WTC11 (cell line): ENCODE data around the gene PSG7. TPM values are rescaled to one million over a fixed set of nuclear protein-coding genes. Genes with fewer than 3 reads are reported as not detected.

Source experiments
- ATAC-seq: fragments of 200-7000 bp; cut with Tn5 transposase; 2 replicates; pipeline ENCODE4 v1.10.0; 2021; ENCODE audit warnings: mild to moderate bottlenecking, moderate library complexity
- CTCF ChIA-PET: fragments of 300-600 bp; sonication (Branson Sonifier 250); formaldehyde crosslinking; loops from one replicate; lab custom pipeline; 2021; ENCODE audit warnings: antibody characterized with exemption; lab: Charles Lee
- POLR2A ChIA-PET: fragments of 350-600 bp; sonication (Branson Sonifier 250); formaldehyde crosslinking; loops from one replicate; lab custom pipeline; 2021; ENCODE audit warnings: antibody characterized with exemption; lab: Charles Lee
- DNase-seq: peaks from one replicate; pipeline ENCODE4 v3.0.0; 2021; ENCODE audit warnings: low spot score
- H3K27ac Mint-ChIP-seq: 2 replicates; pipeline ENCODE4 v1.8.0; 2021; ENCODE audit warnings: mixed read lengths
- H3K27me3 Mint-ChIP-seq: 2 replicates; pipeline ENCODE4 v1.8.0; 2021; ENCODE audit warnings: low read depth, mild to moderate bottlenecking, moderate library complexity, mixed read lengths
- H3K36me3 Mint-ChIP-seq: 2 replicates; pipeline ENCODE4 v1.8.0; 2021; ENCODE audit warnings: mixed read lengths
- H3K4me1 Mint-ChIP-seq: 2 replicates; pipeline ENCODE4 v1.8.0; 2022; ENCODE audit warnings: mixed read lengths
- H3K4me3 Mint-ChIP-seq: 2 replicates; pipeline ENCODE4 v1.8.0; 2021; ENCODE audit warnings: mild to moderate bottlenecking, moderate library complexity, mixed read lengths
- H3K9me3 Mint-ChIP-seq: 2 replicates; pipeline ENCODE4 v1.8.0; 2021; ENCODE audit warnings: mixed read lengths
- MYBL2 ChIP-seq: sonication (generic); formaldehyde crosslinking; IDR thresholded peaks from 2 replicates; pipeline ENCODE4 v1.8.1; 2023; ENCODE audit warnings: mild to moderate bottlenecking, moderate library complexity, missing genetic modification reagents
- NFE2L1 ChIP-seq: sonication (generic); formaldehyde crosslinking; IDR thresholded peaks from 2 replicates; pipeline ENCODE4 v1.8.1; 2023; ENCODE audit warnings: missing genetic modification reagents
- SMAD3 ChIP-seq: sonication (generic); formaldehyde crosslinking; IDR thresholded peaks from 2 replicates; pipeline ENCODE4 v1.8.0; 2022; ENCODE audit warnings: missing genetic modification reagents, mild to moderate bottlenecking, borderline replicate concordance
- total RNA-seq: library from RNA; stranded (reverse); gene quantifications from 3 replicates; pipeline ENCODE4 v1.2.3, GENCODE V29; 2021
- TF ChIP-seq, protein P1 (sequence below): fragments of 250-450 bp; sonication (Bioruptor Pico); IDR thresholded peaks from 2 replicates; pipeline ENCODE4 v2.1.2; 2022; ENCODE audit warnings: mild to moderate bottlenecking, moderate library complexity
- TF ChIP-seq, protein P2 (sequence below): sonication (generic); formaldehyde crosslinking; IDR thresholded peaks from 2 replicates; pipeline ENCODE4 v1.8.0; 2022; ENCODE audit warnings: mild to moderate bottlenecking, missing genetic modification reagents
- TF ChIP-seq, protein P3 (sequence below): fragments of 250-450 bp; sonication (Bioruptor Pico); IDR thresholded peaks from 2 replicates; pipeline ENCODE4 v1.9.0; 2021; ENCODE audit warnings: mild to moderate bottlenecking
- TF ChIP-seq, protein P4 (sequence below): sonication (generic); formaldehyde crosslinking; IDR thresholded peaks from 2 replicates; pipeline ENCODE4 v1.8.1; 2023; ENCODE audit warnings: mild to moderate bottlenecking, missing genetic modification reagents
- TF ChIP-seq, protein P5 (sequence below): fragments of 250-450 bp; sonication (Bioruptor Pico); IDR thresholded peaks from 2 replicates; pipeline ENCODE4 v1.8.0; 2021; ENCODE audit warnings: mild to moderate bottlenecking
- TF ChIP-seq, protein P6 (sequence below): sonication (generic); formaldehyde crosslinking; conservative IDR thresholded peaks from 2 replicates; pipeline ENCODE4 v1.8.1; 2023; ENCODE audit warnings: mild to moderate bottlenecking, low read depth, missing genetic modification reagents, moderate library complexity
- TF ChIP-seq, protein P7 (sequence below): sonication (generic); formaldehyde crosslinking; IDR thresholded peaks from 2 replicates; pipeline ENCODE4 v1.8.0; 2022; ENCODE audit warnings: mild to moderate bottlenecking, missing genetic modification reagents
- TF ChIP-seq, protein P8 (sequence below): sonication (generic); formaldehyde crosslinking; IDR thresholded peaks from 2 replicates; pipeline ENCODE4 v1.8.1; 2023; ENCODE audit warnings: mild to moderate bottlenecking, missing genetic modification reagents

PSG7 gene
- total RNA-seq, 1 experiment from 2014 or later: not detected

DNA sequence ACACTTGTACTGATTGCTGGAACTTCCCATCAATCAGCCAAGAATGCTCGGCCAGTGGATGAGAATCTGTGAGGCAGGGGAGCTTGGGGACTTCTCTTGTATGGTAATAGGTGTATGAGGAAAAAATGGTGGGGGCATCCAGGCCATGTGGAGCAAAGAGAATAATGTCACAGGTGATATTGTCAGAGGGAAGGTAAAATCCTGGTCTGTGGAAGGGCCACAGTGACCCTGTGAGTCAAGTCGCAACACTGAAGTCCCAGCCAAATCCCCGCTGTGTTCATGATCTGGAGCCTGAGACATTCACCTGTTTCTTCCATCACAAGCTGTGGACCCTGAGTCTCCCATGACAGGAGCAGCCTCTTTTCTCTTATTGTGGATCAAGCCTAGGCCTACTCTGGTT lies 8.1 kb downstream of the PSG7 start (continued):
- TF ChIP-seq, protein P1, sequence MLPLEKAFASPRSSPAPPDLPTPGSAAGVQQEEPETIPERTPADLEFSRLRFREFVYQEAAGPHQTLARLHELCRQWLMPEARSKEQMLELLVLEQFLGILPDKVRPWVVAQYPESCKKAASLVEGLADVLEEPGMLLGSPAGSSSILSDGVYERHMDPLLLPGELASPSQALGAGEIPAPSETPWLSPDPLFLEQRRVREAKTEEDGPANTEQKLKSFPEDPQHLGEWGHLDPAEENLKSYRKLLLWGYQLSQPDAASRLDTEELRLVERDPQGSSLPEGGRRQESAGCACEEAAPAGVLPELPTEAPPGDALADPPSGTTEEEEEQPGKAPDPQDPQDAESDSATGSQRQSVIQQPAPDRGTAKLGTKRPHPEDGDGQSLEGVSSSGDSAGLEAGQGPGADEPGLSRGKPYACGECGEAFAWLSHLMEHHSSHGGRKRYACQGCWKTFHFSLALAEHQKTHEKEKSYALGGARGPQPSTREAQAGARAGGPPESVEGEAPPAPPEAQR (CRISPR knock-in tag): no peak

DNA sequence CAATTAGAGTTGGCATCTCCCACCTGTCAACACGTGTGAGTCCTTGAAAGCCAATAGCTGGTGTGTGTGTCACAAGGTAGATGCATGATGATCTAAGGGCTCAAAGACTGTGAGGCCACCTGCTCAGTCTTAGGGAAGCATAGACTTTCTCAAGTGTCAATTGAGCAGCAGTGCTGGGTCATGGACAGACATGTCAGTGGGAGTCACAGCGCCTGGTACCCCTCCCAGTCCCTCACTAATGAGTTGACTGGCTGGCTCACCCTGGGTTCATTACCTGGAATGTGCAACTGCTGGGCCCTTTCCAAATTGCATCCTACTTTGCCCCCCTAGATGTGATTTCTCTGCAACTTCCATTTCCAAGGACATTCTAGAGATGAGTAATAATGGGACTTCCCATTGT lies 10.2 kb downstream of the PSG7 start:
- no peak overlapping the region for H3K4me3 Mint-ChIP-seq
- TF ChIP-seq, protein P2, sequence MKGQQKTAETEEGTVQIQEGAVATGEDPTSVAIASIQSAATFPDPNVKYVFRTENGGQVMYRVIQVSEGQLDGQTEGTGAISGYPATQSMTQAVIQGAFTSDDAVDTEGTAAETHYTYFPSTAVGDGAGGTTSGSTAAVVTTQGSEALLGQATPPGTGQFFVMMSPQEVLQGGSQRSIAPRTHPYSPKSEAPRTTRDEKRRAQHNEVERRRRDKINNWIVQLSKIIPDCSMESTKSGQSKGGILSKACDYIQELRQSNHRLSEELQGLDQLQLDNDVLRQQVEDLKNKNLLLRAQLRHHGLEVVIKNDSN (CRISPR knock-in tag): no peak
- TF ChIP-seq, protein P3, sequence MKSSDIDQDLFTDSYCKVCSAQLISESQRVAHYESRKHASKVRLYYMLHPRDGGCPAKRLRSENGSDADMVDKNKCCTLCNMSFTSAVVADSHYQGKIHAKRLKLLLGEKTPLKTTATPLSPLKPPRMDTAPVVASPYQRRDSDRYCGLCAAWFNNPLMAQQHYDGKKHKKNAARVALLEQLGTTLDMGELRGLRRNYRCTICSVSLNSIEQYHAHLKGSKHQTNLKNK (CRISPR knock-in tag): no peak
- TF ChIP-seq SMAD3 (CRISPR knock-in tag): no peak
- TF ChIP-seq, protein P4, sequence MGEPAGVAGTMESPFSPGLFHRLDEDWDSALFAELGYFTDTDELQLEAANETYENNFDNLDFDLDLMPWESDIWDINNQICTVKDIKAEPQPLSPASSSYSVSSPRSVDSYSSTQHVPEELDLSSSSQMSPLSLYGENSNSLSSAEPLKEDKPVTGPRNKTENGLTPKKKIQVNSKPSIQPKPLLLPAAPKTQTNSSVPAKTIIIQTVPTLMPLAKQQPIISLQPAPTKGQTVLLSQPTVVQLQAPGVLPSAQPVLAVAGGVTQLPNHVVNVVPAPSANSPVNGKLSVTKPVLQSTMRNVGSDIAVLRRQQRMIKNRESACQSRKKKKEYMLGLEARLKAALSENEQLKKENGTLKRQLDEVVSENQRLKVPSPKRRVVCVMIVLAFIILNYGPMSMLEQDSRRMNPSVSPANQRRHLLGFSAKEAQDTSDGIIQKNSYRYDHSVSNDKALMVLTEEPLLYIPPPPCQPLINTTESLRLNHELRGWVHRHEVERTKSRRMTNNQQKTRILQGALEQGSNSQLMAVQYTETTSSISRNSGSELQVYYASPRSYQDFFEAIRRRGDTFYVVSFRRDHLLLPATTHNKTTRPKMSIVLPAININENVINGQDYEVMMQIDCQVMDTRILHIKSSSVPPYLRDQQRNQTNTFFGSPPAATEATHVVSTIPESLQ (CRISPR knock-in tag): no peak
- TF ChIP-seq, protein P5, sequence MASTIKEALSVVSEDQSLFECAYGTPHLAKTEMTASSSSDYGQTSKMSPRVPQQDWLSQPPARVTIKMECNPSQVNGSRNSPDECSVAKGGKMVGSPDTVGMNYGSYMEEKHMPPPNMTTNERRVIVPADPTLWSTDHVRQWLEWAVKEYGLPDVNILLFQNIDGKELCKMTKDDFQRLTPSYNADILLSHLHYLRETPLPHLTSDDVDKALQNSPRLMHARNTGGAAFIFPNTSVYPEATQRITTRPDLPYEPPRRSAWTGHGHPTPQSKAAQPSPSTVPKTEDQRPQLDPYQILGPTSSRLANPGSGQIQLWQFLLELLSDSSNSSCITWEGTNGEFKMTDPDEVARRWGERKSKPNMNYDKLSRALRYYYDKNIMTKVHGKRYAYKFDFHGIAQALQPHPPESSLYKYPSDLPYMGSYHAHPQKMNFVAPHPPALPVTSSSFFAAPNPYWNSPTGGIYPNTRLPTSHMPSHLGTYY (CRISPR knock-in tag): no peak
- TF ChIP-seq, protein P6, sequence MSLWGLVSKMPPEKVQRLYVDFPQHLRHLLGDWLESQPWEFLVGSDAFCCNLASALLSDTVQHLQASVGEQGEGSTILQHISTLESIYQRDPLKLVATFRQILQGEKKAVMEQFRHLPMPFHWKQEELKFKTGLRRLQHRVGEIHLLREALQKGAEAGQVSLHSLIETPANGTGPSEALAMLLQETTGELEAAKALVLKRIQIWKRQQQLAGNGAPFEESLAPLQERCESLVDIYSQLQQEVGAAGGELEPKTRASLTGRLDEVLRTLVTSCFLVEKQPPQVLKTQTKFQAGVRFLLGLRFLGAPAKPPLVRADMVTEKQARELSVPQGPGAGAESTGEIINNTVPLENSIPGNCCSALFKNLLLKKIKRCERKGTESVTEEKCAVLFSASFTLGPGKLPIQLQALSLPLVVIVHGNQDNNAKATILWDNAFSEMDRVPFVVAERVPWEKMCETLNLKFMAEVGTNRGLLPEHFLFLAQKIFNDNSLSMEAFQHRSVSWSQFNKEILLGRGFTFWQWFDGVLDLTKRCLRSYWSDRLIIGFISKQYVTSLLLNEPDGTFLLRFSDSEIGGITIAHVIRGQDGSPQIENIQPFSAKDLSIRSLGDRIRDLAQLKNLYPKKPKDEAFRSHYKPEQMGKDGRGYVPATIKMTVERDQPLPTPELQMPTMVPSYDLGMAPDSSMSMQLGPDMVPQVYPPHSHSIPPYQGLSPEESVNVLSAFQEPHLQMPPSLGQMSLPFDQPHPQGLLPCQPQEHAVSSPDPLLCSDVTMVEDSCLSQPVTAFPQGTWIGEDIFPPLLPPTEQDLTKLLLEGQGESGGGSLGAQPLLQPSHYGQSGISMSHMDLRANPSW (CRISPR knock-in tag): no peak
- TF ChIP-seq, protein P7, sequence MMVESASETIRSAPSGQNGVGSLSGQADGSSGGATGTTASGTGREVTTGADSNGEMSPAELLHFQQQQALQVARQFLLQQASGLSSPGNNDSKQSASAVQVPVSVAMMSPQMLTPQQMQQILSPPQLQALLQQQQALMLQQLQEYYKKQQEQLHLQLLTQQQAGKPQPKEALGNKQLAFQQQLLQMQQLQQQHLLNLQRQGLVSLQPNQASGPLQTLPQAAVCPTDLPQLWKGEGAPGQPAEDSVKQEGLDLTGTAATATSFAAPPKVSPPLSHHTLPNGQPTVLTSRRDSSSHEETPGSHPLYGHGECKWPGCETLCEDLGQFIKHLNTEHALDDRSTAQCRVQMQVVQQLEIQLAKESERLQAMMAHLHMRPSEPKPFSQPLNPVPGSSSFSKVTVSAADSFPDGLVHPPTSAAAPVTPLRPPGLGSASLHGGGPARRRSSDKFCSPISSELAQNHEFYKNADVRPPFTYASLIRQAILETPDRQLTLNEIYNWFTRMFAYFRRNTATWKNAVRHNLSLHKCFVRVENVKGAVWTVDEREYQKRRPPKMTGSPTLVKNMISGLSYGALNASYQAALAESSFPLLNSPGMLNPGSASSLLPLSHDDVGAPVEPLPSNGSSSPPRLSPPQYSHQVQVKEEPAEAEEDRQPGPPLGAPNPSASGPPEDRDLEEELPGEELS (CRISPR knock-in tag): no peak
- TF ChIP-seq, protein P8, sequence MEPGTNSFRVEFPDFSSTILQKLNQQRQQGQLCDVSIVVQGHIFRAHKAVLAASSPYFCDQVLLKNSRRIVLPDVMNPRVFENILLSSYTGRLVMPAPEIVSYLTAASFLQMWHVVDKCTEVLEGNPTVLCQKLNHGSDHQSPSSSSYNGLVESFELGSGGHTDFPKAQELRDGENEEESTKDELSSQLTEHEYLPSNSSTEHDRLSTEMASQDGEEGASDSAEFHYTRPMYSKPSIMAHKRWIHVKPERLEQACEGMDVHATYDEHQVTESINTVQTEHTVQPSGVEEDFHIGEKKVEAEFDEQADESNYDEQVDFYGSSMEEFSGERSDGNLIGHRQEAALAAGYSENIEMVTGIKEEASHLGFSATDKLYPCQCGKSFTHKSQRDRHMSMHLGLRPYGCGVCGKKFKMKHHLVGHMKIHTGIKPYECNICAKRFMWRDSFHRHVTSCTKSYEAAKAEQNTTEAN: no peak
- no peak for TF ChIP-seq MYBL2 (CRISPR knock-in tag)
- no peak for TF ChIP-seq NFE2L1 (CRISPR knock-in tag)
- peaks cover 10% of the 10 kb centered on the region; the same call in 1 of the 2 replicates for H3K27me3 Mint-ChIP-seq
- no peaks in the 10 kb centered on the region for H3K4me1 Mint-ChIP-seq
- no peak for DNase-seq
- no peak for ATAC-seq
- ChIA-PET POLR2A (no interaction called here), CTCF (interaction anchor here (1.3 kb wide), 1 partner anchor 12 kb away, joined by 3 read pairs; no protein-coding TSS in a partner anchor)
- no peak overlapping the region for H3K27ac Mint-ChIP-seq
- H3K36me3 Mint-ChIP-seq: no peaks in the 10 kb centered on the region
- peaks cover 14% of the 10 kb centered on the region for H3K9me3 Mint-ChIP-seq
